HUDEP-2 (cell line): ENCODE results near the gene ARL4C.

Source experiments
- DNase-seq, 76 experiments: peaks; one replicate each; lab custom pipeline; 2025; ENCODE audit not compliant: unreplicated experiment in 76 of 76; lab: John Stamatoyannopoulos, UW

Gene ARL4C

GRCh38 chr2:234450431-234451124 is 46.3 kb downstream of the ARL4C start:
- DNase-seq, result no peak

DNA sequence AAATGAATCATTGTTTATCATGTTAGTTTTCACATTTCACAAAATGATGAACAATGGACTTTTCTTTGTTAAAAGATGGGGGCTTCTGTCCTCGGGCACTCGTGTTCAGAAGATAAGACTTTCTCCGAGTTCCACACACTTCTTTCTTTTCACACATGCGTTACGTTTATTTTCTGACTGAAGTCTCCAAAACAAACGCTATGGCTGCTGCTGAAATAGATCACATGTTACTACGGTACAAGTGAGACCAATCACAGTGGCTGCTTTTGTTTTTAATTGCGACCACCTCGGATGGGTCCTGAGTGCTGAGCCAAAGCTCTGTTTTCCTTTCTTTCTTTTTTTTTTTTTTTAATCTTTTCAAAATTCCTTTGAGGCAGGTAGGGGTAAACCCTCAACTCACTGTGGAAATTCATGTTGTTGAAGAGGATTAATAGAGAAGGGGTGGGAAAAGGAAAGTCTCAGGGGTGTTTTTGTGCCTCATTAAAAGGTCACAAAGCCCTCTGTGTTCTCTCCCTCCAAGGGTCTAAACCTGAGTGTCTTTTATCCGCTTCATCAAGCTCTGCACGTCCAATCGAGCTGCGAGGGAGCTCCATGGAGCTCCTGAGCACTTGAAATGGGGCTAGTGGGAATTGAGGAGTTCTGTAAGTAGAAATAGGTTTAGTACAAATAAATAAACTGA is 48.2 kb downstream of the ARL4C start:
- DNase-seq, result no peak

GRCh38 chr2:234447963-234448362 is 48.9 kb downstream of the ARL4C start:
- no peak for DNase-seq

- no peak for DNase-seq
Observed at GRCh38 chr2:234447189-234447588, 49.7 kb downstream of the ARL4C start.

DNA sequence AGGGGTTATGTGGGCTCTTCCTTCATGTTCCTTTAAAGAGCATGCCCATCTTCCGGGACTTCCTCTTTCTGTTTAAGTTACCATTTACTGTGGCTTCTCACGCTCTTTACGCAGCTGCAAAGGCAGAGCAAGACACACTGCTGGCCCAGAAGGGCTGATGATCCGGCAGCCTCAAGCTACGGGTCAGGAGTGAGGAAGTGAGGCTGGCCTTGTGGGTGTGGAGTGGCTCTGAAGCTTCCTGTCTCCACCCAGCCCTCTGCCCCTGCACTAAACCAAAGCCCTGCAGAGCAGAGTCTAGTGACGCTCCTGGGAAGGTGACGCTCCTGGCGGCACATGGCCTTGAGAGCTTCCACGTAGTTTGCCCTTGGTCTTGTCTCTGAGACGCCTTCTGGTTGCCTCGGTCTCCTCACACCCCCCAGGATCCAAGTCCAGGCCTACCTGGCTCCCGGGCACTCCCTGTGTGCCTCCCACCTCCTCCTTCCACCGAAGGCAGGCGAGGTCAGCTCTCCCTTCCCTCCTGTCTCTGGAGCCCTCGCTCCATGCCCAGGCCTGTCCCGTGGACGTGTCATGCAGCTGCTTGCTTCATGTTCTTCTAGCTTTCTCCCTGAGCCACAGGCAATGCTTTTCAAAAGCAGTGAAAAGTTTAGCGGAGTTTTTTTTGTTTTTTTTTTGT is 50.3 kb downstream of the ARL4C start:
- DNase-seq, result no peak

DNA sequence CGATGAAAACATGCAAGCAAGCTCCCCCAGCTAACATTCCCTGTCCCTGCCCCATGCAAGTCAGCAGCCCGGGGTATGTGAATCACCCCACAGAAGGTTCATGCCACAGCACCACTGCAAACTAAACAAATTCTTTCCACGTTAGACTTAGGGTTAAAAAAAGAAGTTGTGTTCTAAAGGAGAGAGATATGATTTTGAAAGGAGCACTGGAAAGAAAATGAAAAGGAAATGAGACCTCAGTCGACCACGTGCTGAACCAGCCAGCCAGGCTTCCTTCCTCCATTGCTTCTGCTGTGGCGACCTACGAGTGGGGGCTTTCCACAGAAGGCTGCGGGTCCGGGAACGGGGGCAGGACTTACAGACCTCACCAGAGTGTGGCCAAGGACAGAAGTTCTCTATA is 52.0 kb downstream of the ARL4C start:
- no peak for DNase-seq

- no peak for DNase-seq
Observed at GRCh38 chr2:234444242-234444730, 52.6 kb downstream of the ARL4C start.
